ENCODE results near the gene EXD2. TPM values are rescaled to one million over a fixed set of nuclear protein-coding genes. Genes with fewer than 3 reads are reported as not detected.
A peak's percentile ranks its signal among the peaks of the same experiment; 100 is the strongest.
"Not testable (repeated sequence)": the region's sequence is repeated elsewhere in the genome, so short reads cannot be mapped to it uniquely, and the experiment has no call there.

EXD2 gene
- total and polyA plus RNA-seq, 7 experiments from 2014 or later = 3.7 to 17.2 (median 10.6) TPM

GRCh38 chr14:69285661-69286255 is 94.5 kb downstream of the EXD2 start:
- H3K4me3 ChIP-seq (ENCODE audit: low read length) = no peak overlapping the region
- no peak overlapping the region for H3K27ac ChIP-seq (ENCODE audit: low read depth, low read length)
- Mint-ChIP-seq H3K4me3 (no peak overlapping the region), H3K4me1 (no peaks in the 10 kb centered on the region), H3K36me3 (no peaks in the 10 kb centered on the region), H3K27ac (no peak overlapping the region), H3K9me3 (no peaks in the 10 kb centered on the region), H3K27me3 (peaks cover 0 to 12% (median 5%) of the 10 kb centered on the region in 5 donors)
- no peaks in the 10 kb centered on the region for H3K9me3 ChIP-seq (ENCODE audit: control insufficient read depth in 2 of 3, low read length in 3 of 3)
- CTCF ChIA-PET = no interaction called here
- no peak for DNase-seq
- H3K27me3 ChIP-seq (ENCODE audit: control insufficient read depth in 2 of 2, insufficient read depth in 2 of 2, low read length in 2 of 2) = no peaks in the 10 kb centered on the region
- intact Hi-C loops (cut with micrococcal nuclease) = no loop called here
- no peaks in the 10 kb centered on the region for H3K4me1 ChIP-seq (ENCODE audit: control insufficient read depth in 2 of 2, insufficient read depth in 2 of 2, low read length in 2 of 2)
- POLR2A ChIA-PET = no interaction called here
- no peak for ATAC-seq
- no peaks in the 10 kb centered on the region for H3K36me3 ChIP-seq (ENCODE audit: control insufficient read depth in 2 of 3, insufficient read depth in 3 of 3, low read length in 3 of 3)

DNA sequence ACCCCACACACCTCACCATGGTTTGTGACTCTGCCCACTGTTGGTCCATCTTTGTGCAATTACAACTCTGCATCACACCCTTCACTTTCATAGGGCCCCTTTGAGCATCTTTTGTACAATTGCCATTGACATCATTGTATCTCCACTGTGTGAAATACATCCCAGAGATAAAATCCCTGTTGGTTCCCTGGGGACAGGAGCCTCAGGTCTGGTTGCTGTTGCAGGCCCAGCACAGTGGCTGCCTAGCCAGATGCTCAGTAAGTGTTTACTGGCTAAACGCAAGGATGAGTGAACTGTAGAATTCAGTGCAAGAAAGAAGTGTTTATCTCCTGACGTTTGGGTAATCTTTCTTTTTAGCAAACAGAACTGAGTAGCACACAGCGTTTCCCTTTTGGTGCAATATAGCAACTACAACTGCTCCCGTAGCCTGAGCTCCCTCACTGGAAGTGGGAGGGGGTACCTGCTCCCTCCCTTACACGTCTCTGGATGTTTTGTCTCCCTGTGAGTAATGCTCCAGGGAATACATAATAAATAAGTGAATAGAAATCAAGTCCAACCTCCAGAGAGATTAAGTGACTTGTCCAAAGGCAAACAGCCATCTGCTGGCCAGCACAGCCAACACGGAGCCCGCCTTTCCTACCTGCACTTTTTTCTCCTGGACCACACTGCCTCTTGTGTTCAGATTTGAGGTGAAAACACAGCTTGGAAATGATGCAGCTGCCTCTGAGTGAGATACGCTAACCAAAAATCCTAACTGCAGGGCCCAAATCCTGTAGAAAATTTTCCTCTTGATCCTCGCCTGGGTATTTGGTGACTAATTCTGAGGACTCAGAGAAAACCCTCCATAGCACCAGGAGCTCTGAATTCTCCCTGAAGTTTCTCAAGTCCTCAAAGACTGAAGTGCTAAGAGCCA is 96.1 kb downstream of the EXD2 start:
- DNase-seq (no peak), ATAC-seq (no peak)
- peak overlapping the region in 1 of 9 donors; percentile 23 for H3K27ac Mint-ChIP-seq
- no peaks in the 10 kb centered on the region for H3K4me1 Mint-ChIP-seq
- H3K9me3 Mint-ChIP-seq = no peaks in the 10 kb centered on the region
- Histone ChIP-seq H3K4me3 (ENCODE audit: low read length) (no peak overlapping the region), H3K27ac (ENCODE audit: low read depth, low read length) (no peak overlapping the region), H3K27me3 (ENCODE audit: control insufficient read depth in 2 of 2, insufficient read depth in 2 of 2, low read length in 2 of 2) (no peaks in the 10 kb centered on the region), H3K9me3 (ENCODE audit: control insufficient read depth in 2 of 3, low read length in 3 of 3) (no peaks in the 10 kb centered on the region), H3K36me3 (ENCODE audit: control insufficient read depth in 2 of 3, insufficient read depth in 3 of 3, low read length in 3 of 3) (no peaks in the 10 kb centered on the region), H3K4me1 (ENCODE audit: control insufficient read depth in 2 of 2, insufficient read depth in 2 of 2, low read length in 2 of 2) (no peaks in the 10 kb centered on the region)
- no peaks in the 10 kb centered on the region for H3K36me3 Mint-ChIP-seq
- intact Hi-C loops (cut with micrococcal nuclease) = no loop called here
- CTCF ChIA-PET = no interaction called here
- no peak overlapping the region for H3K4me3 Mint-ChIP-seq
- POLR2A ChIA-PET = no interaction called here
- peaks cover 0 to 8% (median 4%) of the 10 kb centered on the region in 5 donors for H3K27me3 Mint-ChIP-seq

DNA sequence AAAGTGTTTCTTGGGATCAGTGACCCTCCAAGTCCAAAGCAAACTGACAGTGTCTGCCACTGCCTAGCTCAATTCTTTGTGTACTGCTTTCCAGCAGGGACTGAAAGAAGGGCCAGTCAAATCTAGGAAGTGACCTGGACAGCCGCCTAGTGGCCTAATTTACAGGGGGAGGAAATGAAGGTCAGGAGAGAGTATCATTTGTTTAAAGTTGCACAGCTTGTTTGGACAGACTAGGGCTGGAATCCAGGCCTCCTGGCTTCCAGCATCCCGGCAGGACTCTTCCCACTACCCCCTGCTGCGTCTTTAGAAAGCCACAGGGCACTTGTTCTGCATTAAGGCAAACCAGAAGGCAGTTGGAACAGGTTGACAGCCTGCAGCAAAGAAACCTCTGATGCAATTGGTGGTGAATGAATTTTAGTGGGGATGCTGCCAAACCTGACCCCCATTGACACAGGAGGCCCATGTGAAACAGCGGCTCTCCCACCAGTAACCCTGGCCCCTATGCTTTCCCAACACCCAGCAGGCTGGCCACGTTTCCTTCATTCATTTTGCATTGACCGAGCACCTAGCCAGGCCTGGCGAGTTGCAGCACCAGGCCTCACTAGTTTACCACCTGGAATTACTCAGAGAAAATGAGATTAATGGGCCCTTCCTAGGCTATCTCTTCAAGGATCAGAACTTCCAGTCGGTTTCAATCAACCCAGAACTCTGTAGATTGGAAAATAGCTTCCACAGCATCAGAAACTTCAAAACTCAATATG is 96.9 kb downstream of the EXD2 start:
- ChIA-PET CTCF (no interaction called here), POLR2A (no interaction called here)
- no peaks in the 10 kb centered on the region for H3K27me3 ChIP-seq (ENCODE audit: control insufficient read depth in 2 of 2, insufficient read depth in 2 of 2, low read length in 2 of 2)
- no peaks in the 10 kb centered on the region for H3K36me3 ChIP-seq (ENCODE audit: control insufficient read depth in 2 of 3, insufficient read depth in 3 of 3, low read length in 3 of 3)
- no peaks in the 10 kb centered on the region for H3K36me3 Mint-ChIP-seq
- no peak overlapping the region for H3K4me3 Mint-ChIP-seq
- H3K4me1 ChIP-seq (ENCODE audit: control insufficient read depth in 2 of 2, insufficient read depth in 2 of 2, low read length in 2 of 2) = no peaks in the 10 kb centered on the region
- H3K27ac ChIP-seq (ENCODE audit: low read depth, low read length) = no peak overlapping the region
- no peaks in the 10 kb centered on the region for H3K9me3 Mint-ChIP-seq
- no peaks in the 10 kb centered on the region for H3K9me3 ChIP-seq (ENCODE audit: control insufficient read depth in 2 of 3, low read length in 3 of 3)
- peaks cover 0 to 6% (median 0%) of the 10 kb centered on the region in 5 donors for H3K27me3 Mint-ChIP-seq
- ATAC-seq = no peak
- no peak for DNase-seq
- intact Hi-C loops (cut with micrococcal nuclease) = no loop called here
- no peaks in the 10 kb centered on the region for H3K4me1 Mint-ChIP-seq
- peak overlapping the region in 1 of 9 donors; percentile 23 for H3K27ac Mint-ChIP-seq
- H3K4me3 ChIP-seq (ENCODE audit: low read length) = no peak overlapping the region

- POLR2A ChIA-PET = no interaction called here
- CTCF ChIA-PET = interaction anchor here (0.6 kb wide), 1 partner anchor 634 kb away, joined by 4 read pairs; no protein-coding TSS in a partner anchor
- no peak overlapping the region for H3K27ac Mint-ChIP-seq
These were observed 97.8 kb downstream of the EXD2 start for GRCh38 chr14:69288956-69289705.

GRCh38 chr14:69289811-69290520 is 98.7 kb downstream of the EXD2 start:
- ChIA-PET POLR2A (no interaction called here), CTCF (interaction anchor here (0.6 kb wide), 1 partner anchor 635 kb away, joined by 4 read pairs; no protein-coding TSS in a partner anchor)
- Histone ChIP-seq H3K36me3 (ENCODE audit: control insufficient read depth in 2 of 3, insufficient read depth in 3 of 3, low read length in 3 of 3) (no peaks in the 10 kb centered on the region), H3K27ac (ENCODE audit: low read depth, low read length) (no peak overlapping the region), H3K4me1 (ENCODE audit: control insufficient read depth in 2 of 2, insufficient read depth in 2 of 2, low read length in 2 of 2) (no peaks in the 10 kb centered on the region), H3K9me3 (ENCODE audit: control insufficient read depth in 2 of 3, low read length in 3 of 3) (no peaks in the 10 kb centered on the region), H3K4me3 (ENCODE audit: low read length) (no peak overlapping the region), H3K27me3 (ENCODE audit: control insufficient read depth in 2 of 2, insufficient read depth in 2 of 2, low read length in 2 of 2) (no peaks in the 10 kb centered on the region)
- Mint-ChIP-seq H3K9me3 (no peaks in the 10 kb centered on the region), H3K27me3 (no peaks in the 10 kb centered on the region), H3K4me3 (no peak overlapping the region), H3K36me3 (no peaks in the 10 kb centered on the region), H3K27ac (no peak overlapping the region), H3K4me1 (no peaks in the 10 kb centered on the region)
- ATAC-seq (no peak), DNase-seq (no peak)
- intact Hi-C loops (cut with micrococcal nuclease) = no loop called here

More at GRCh38 chr14:69288956-69289705, 97.8 kb downstream of the EXD2 start:
- Mint-ChIP-seq H3K36me3 (no peaks in the 10 kb centered on the region), H3K4me3 (no peak overlapping the region), H3K9me3 (no peaks in the 10 kb centered on the region), H3K4me1 (no peaks in the 10 kb centered on the region), H3K27me3 (peaks cover 0 to 6% (median 0%) of the 10 kb centered on the region in 5 donors)
- H3K4me3 ChIP-seq (ENCODE audit: low read length) = no peak overlapping the region
- no peaks in the 10 kb centered on the region for H3K27me3 ChIP-seq (ENCODE audit: control insufficient read depth in 2 of 2, insufficient read depth in 2 of 2, low read length in 2 of 2)
- no peaks in the 10 kb centered on the region for H3K36me3 ChIP-seq (ENCODE audit: control insufficient read depth in 2 of 3, insufficient read depth in 3 of 3, low read length in 3 of 3)
- DNase-seq = no peak
- H3K4me1 ChIP-seq (ENCODE audit: control insufficient read depth in 2 of 2, insufficient read depth in 2 of 2, low read length in 2 of 2) = no peaks in the 10 kb centered on the region
- intact Hi-C loops (cut with micrococcal nuclease) = no loop called here
- no peak for ATAC-seq
- no peak overlapping the region for H3K27ac ChIP-seq (ENCODE audit: low read depth, low read length)
- H3K9me3 ChIP-seq (ENCODE audit: control insufficient read depth in 2 of 3, low read length in 3 of 3) = no peaks in the 10 kb centered on the region

DNA sequence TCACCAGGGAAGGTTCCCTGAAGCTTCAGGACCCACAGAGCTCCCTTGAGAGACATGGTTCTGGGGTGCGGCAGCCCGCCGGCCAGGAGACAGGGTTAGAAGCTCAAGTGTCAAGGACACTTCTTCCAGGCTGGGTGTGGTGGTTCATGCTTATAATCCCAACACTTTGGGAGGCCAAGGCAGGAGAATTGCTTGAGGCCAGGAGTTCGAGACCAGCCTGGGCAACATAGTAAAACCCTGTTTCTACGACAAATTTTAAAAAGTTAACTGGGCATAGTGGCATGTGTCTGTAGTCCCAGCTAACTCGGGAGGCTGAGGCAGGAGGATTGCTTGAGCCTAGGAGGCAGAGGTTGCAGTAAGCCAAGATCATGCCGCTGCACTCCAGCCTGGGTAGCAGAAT is 99.6 kb downstream of the EXD2 start:
- H3K4me3 Mint-ChIP-seq; CTCF ChIA-PET; POLR2A ChIA-PET; H3K9me3 Mint-ChIP-seq; H3K27me3 Mint-ChIP-seq; intact Hi-C loops (cut with micrococcal nuclease); H3K27ac Mint-ChIP-seq; H3K36me3 Mint-ChIP-seq; ATAC-seq; H3K4me1 ChIP-seq (ENCODE audit: control insufficient read depth in 2 of 2, insufficient read depth in 2 of 2, low read length in 2 of 2); H3K36me3 ChIP-seq (ENCODE audit: control insufficient read depth in 2 of 3, insufficient read depth in 3 of 3, low read length in 3 of 3); H3K27me3 ChIP-seq (ENCODE audit: control insufficient read depth in 2 of 2, insufficient read depth in 2 of 2, low read length in 2 of 2); H3K4me1 Mint-ChIP-seq; H3K9me3 ChIP-seq (ENCODE audit: control insufficient read depth in 2 of 3, low read length in 3 of 3); H3K4me3 ChIP-seq (ENCODE audit: low read length); H3K27ac ChIP-seq (ENCODE audit: low read depth, low read length); DNase-seq: not testable (repeated sequence)

Measured in naive thymus-derived CD4-positive, alpha-beta T cell (primary cell).